SK-N-SH (cell line): ENCODE data around the gene KRTAP10-5. TPM values are rescaled to one million over a fixed set of nuclear protein-coding genes. Genes with fewer than 3 reads are reported as not detected.

ENCODE experiments used
- CTCF ChIA-PET: fragments of 300-600, 350-600 bp; formaldehyde crosslinking; extraction: SDS; loops from one replicate; lab custom pipeline; 2021; lab: Yijun Ruan, JAX
- POLR2A ChIA-PET: fragments of 350-600 bp; sonication (Branson Sonifier 250); formaldehyde crosslinking; extraction: SDS; loops from one replicate; lab custom pipeline; 2020; ENCODE audit warnings: antibody characterized with exemption, inconsistent platforms; lab: Yijun Ruan, JAX
- DNase-seq: peaks from one replicate; pipeline ENCODE4 v3.0.0; 2012
- H2AFZ ChIP-seq: fragments of 200-600 bp; sonication (generic); 2 replicates; pipeline ENCODE4 v1.8.1; 2016; ENCODE audit warnings: antibody characterized with exemption, mild to moderate bottlenecking, low read depth
- H3F3A ChIP-seq: fragments of 200-600 bp; sonication (generic); replicated peaks from 2 replicates; pipeline ENCODE3; 2016; ENCODE audit warnings: antibody characterized with exemption, mild to moderate bottlenecking; ENCODE audit not compliant: insufficient read depth
- H3K27ac ChIP-seq, 2 experiments: fragments of 200-500 bp in 1 of 2; fragments of 200-600 bp in 1 of 2; sonication (Bioruptor generic) in 1 of 2; sonication (generic), shearing (Covaris generic) in 1 of 2; 2 replicates each; pipeline versions ENCODE4 v1.5.1 to v1.6.1; 2014 to 2016; ENCODE audit warnings: low read depth in 2 of 2, inconsistent platforms in 1 of 2, low read length in 1 of 2, mild to moderate bottlenecking in 1 of 2, mixed read lengths in 1 of 2
- H3K27me3 ChIP-seq: fragments of 200-600 bp; sonication (generic), shearing (Covaris generic); 2 replicates; pipeline ENCODE4 v1.6.1; 2016; ENCODE audit warnings: mixed run types; ENCODE audit not compliant: insufficient read depth
- H3K36me3 ChIP-seq, 2 experiments: fragments of 200-500 bp in 1 of 2; fragments of 200-600 bp in 1 of 2; sonication (Bioruptor generic) in 1 of 2; sonication (generic) in 1 of 2; replicated peaks in 1 of 2; 2 replicates each; pipeline versions ENCODE3 to v1.5.1; 2014 to 2016; ENCODE audit warnings: low read length in 1 of 2, mild to moderate bottlenecking in 1 of 2; ENCODE audit not compliant: insufficient read depth in 2 of 2, control insufficient read depth in 1 of 2
- H3K4me1 ChIP-seq, 2 experiments: fragments of 200-500 bp in 1 of 2; fragments of 200-600 bp in 1 of 2; sonication (Bioruptor generic) in 1 of 2; sonication (generic), shearing (Covaris generic) in 1 of 2; 2 replicates each; pipeline versions ENCODE4 v1.5.1 to v1.6.1; 2014 to 2016; ENCODE audit warnings: low read depth in 1 of 2, low read length in 1 of 2, mixed run types in 1 of 2; ENCODE audit not compliant: insufficient read depth in 2 of 2, control insufficient read depth in 1 of 2
- H3K4me2 ChIP-seq: fragments of 200-600 bp; sonication (generic), shearing (Covaris generic); 2 replicates; pipeline ENCODE4 v1.6.1; 2017; ENCODE audit warnings: mixed run types
- H3K4me3 ChIP-seq, 2 experiments: fragments of 200-500 bp in 1 of 2; fragments of 200-600 bp in 1 of 2; sonication (Bioruptor generic) in 1 of 2; sonication (generic), shearing (Covaris generic) in 1 of 2; 2 replicates each; pipeline versions ENCODE4 v1.5.1 to v1.8.1; 2014 to 2016; ENCODE audit warnings: low read depth in 2 of 2, inconsistent platforms in 1 of 2, low read length in 1 of 2, mild to moderate bottlenecking in 1 of 2, mixed read lengths in 1 of 2, moderate library complexity in 1 of 2
- H3K79me2 ChIP-seq: fragments of 200-600 bp; sonication (generic); 2 replicates; pipeline ENCODE4 v1.8.1; 2017; ENCODE audit warnings: mild to moderate bottlenecking; ENCODE audit not compliant: insufficient read depth
- H3K9ac ChIP-seq: fragments of 200-600 bp; sonication (generic); 2 replicates; pipeline ENCODE4 v1.6.1; 2017; ENCODE audit warnings: mixed run types
- H3K9me2 ChIP-seq: fragments of 200-600 bp; sonication (generic); 2 replicates; pipeline ENCODE4 v1.6.1; 2017; ENCODE audit warnings: mixed run types
- H3K9me3 ChIP-seq: fragments of 200-600 bp; sonication (generic); 2 replicates; pipeline ENCODE4 v1.6.1; 2017; ENCODE audit warnings: mixed run types, mild to moderate bottlenecking, moderate library complexity
- H4K20me1 ChIP-seq: fragments of 200-600 bp; sonication (generic); 2 replicates; pipeline ENCODE4 v1.6.1; 2017; ENCODE audit warnings: mild to moderate bottlenecking, mixed run types; ENCODE audit not compliant: insufficient read depth
- EP300 ChIP-seq, 2 experiments: IDR thresholded peaks; 2 replicates each; pipeline versions ENCODE4 v1.4.0 to v1.6.1; 2012; ENCODE audit warnings: borderline replicate concordance in 1 of 2, low read depth in 1 of 2, low read length in 1 of 2
- FOXM1 ChIP-seq: IDR thresholded peaks from 2 replicates; pipeline ENCODE4 v1.4.0; 2012; ENCODE audit warnings: low read depth, mild to moderate bottlenecking
- GATA2 ChIP-seq: sonication (generic); formaldehyde crosslinking; IDR thresholded peaks from 2 replicates; pipeline ENCODE4 v1.5.0; 2020; ENCODE audit warnings: mild to moderate bottlenecking, missing genetic modification reagents
- JUND ChIP-seq: IDR thresholded peaks from 2 replicates; pipeline ENCODE4 v1.4.0; 2012
- MEF2A ChIP-seq: IDR thresholded peaks from 2 replicates; pipeline ENCODE4 v1.4.0; 2012; ENCODE audit warnings: low read depth, borderline replicate concordance
- MXI1 ChIP-seq: IDR thresholded peaks from 2 replicates; pipeline ENCODE4 v1.6.1; 2012; ENCODE audit warnings: mild to moderate bottlenecking, low read depth, low read length, improper control_type of control experiment
- NFIC ChIP-seq: IDR thresholded peaks from 2 replicates; pipeline ENCODE4 v1.4.0; 2012; ENCODE audit warnings: borderline replicate concordance
- NRF1 ChIP-seq: IDR thresholded peaks from 2 replicates; pipeline ENCODE4 v1.6.1; 2012; ENCODE audit warnings: low read depth, mild to moderate bottlenecking, low read length
- SMC3 ChIP-seq: IDR thresholded peaks from 2 replicates; pipeline ENCODE4 v1.6.1; 2012; ENCODE audit warnings: low read depth, low read length, improper control_type of control experiment
- TAF1 ChIP-seq: IDR thresholded peaks from 2 replicates; pipeline ENCODE4 v1.6.1; 2012; ENCODE audit warnings: low read depth, mild to moderate bottlenecking, low read length, moderate library complexity, borderline replicate concordance
- TCF12 ChIP-seq: IDR thresholded peaks from 2 replicates; pipeline ENCODE4 v1.4.0; 2012
- YY1 ChIP-seq: IDR thresholded peaks from 2 replicates; pipeline ENCODE4 v1.4.0; 2012; ENCODE audit warnings: low read depth, mild to moderate bottlenecking
- WGBS: methylation state at CpG from one replicate; pipeline ENCODE4 v1.1.6; 2017; ENCODE audit warnings: low lambda C conversion rate; 5-methylcytosine and 5-hydroxymethylcytosine counted together
- polyA plus RNA-seq, 3 experiments: library from polyadenylated mRNA; depleted of rRNA; stranded (reverse); fragments of >200 nt; gene quantifications; 2 replicates each; pipeline ENCODE4 v1.2.3, GENCODE V29; 2012
- TF ChIP-seq, protein P1 (sequence below): IDR thresholded peaks from 2 replicates; pipeline ENCODE4 v1.4.0; 2012; ENCODE audit warnings: low read depth, borderline replicate concordance
- TF ChIP-seq, protein P2 (sequence below): fragments of 150-350 bp; IDR thresholded peaks from 2 replicates; pipeline ENCODE4 v1.6.1; 2017; ENCODE audit warnings: antibody characterized with exemption, low read length, low read depth, borderline replicate concordance
- TF ChIP-seq, protein P3 (sequence below): IDR thresholded peaks from 2 replicates; pipeline ENCODE4 v1.4.0; 2012; ENCODE audit warnings: low read depth, borderline replicate concordance

Gene KRTAP10-5
- polyA plus RNA-seq, 1 of the 3 experiments (the other 2 are of a cell fraction), result not detected

DNA sequence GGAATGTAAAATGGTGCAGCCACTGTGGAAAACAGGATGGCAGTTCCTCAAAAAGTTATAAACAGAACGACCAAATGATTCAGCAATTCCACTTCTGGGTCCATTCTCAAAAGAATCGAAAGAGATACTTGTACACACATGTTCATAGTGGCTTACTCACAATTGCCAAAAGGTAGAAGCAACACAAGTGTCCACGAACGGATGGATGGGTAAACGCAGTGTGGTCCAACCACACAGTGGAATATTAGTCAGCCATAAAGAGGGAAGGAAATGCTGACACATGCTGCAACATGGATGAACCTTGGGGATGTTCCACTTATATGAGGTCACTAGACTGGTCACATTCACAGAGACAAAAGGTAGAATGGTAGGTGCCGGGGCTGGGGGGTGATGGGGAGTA lies 45.7 kb downstream of the KRTAP10-5 start:
- H3F3A ChIP-seq, result no peaks in the 10 kb centered on the region
- H3K27ac ChIP-seq, result no peak overlapping the region
- H3K36me3 ChIP-seq, result no peaks in the 10 kb centered on the region
- H3K4me2 ChIP-seq, result no peak overlapping the region
- no peak overlapping the region for H2AFZ ChIP-seq
- CTCF ChIA-PET, result interaction anchor here (1.3 kb wide), 1 partner anchor 265 kb away, joined by 3 read pairs; no protein-coding TSS in a partner anchor
- TF ChIP-seq MEF2A (no peak), FOXM1 (no peak), JUND (no peak), NFIC (no peak), TAF1 (no peak), SMC3 (no peak), TCF12 (no peak), YY1 (no peak), NRF1 (no peak), MXI1 (no peak), GATA2 (CRISPR knock-in tag) (no peak), EP300 (IDR thresholded peaks at IDR 0.05; ENCODE audit: borderline replicate concordance in 1 of 2, low read depth in 1 of 2, low read length in 1 of 2) (no peak)
- TF ChIP-seq, protein P1, sequence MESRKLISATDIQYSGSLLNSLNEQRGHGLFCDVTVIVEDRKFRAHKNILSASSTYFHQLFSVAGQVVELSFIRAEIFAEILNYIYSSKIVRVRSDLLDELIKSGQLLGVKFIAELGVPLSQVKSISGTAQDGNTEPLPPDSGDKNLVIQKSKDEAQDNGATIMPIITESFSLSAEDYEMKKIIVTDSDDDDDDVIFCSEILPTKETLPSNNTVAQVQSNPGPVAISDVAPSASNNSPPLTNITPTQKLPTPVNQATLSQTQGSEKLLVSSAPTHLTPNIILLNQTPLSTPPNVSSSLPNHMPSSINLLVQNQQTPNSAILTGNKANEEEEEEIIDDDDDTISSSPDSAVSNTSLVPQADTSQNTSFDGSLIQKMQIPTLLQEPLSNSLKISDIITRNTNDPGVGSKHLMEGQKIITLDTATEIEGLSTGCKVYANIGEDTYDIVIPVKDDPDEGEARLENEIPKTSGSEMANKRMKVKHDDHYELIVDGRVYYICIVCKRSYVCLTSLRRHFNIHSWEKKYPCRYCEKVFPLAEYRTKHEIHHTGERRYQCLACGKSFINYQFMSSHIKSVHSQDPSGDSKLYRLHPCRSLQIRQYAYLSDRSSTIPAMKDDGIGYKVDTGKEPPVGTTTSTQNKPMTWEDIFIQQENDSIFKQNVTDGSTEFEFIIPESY, result no peak
- TF ChIP-seq, protein P2, sequence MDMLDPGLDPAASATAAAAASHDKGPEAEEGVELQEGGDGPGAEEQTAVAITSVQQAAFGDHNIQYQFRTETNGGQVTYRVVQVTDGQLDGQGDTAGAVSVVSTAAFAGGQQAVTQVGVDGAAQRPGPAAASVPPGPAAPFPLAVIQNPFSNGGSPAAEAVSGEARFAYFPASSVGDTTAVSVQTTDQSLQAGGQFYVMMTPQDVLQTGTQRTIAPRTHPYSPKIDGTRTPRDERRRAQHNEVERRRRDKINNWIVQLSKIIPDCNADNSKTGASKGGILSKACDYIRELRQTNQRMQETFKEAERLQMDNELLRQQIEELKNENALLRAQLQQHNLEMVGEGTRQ, result no peak
- TF ChIP-seq, protein P3, sequence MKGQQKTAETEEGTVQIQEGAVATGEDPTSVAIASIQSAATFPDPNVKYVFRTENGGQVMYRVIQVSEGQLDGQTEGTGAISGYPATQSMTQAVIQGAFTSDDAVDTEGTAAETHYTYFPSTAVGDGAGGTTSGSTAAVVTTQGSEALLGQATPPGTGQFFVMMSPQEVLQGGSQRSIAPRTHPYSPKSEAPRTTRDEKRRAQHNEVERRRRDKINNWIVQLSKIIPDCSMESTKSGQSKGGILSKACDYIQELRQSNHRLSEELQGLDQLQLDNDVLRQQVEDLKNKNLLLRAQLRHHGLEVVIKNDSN, result no peak
- no peaks in the 10 kb centered on the region for H3K79me2 ChIP-seq
- no peak overlapping the region for H3K4me3 ChIP-seq
- no peaks in the 10 kb centered on the region for H4K20me1 ChIP-seq
- no peak for DNase-seq
- H3K9me2 ChIP-seq, result no peaks in the 10 kb centered on the region
- H3K9me3 ChIP-seq, result no peaks in the 10 kb centered on the region
- POLR2A ChIA-PET, result no interaction called here
- no peak overlapping the region for H3K9ac ChIP-seq
- 59% methylated on average over 6 of the region's 6 CpGs for WGBS
- no peaks in the 10 kb centered on the region; a peak in 1 of 4 replicates for H3K4me1 ChIP-seq
- H3K27me3 ChIP-seq, result peaks cover 35% of the 10 kb centered on the region; the same call in 1 of the 2 replicates
